GM19023 (cell line): ENCODE results near the gene GBGT1.

ENCODE experiments used
- ATAC-seq: cut with Tn5 transposase; IDR thresholded peaks from one replicate; pipeline ENCODE4 v1.9.1; 2021; ENCODE audit warnings: mild to moderate bottlenecking, moderate library complexity; ENCODE audit not compliant: unreplicated experiment

Gene GBGT1

GRCh38 chr9:133166392-133166791, 2.7 kb upstream of the GBGT1 start:
- ATAC-seq: no peak

- ATAC-seq: no peak
Observed at GRCh38 chr9:133165452-133165730, 1.7 kb upstream of the GBGT1 start.

GRCh38 chr9:133164191-133164590, 477 bp upstream of the GBGT1 start:
- ATAC-seq: no peak

GRCh38 chr9:133162861-133163503, 732 bp downstream of the GBGT1 start:
- no peak for ATAC-seq

- ATAC-seq: no peak
Observed at GRCh38 chr9:133161547-133161950, 2.2 kb downstream of the GBGT1 start.

- ATAC-seq: no peak
Observed at GRCh38 chr9:133160742-133161546, 2.8 kb downstream of the GBGT1 start.

- ATAC-seq: no peak
Observed at GRCh38 chr9:133158695-133159094, 5.0 kb downstream of the GBGT1 start.

GRCh38 chr9:133155156-133155555, 8.6 kb downstream of the GBGT1 start:
- no peak for ATAC-seq

- ATAC-seq: no peak
Observed at GRCh38 chr9:133154097-133154989, 9.4 kb downstream of the GBGT1 start.

GRCh38 chr9:133153227-133154096, 10.3 kb downstream of the GBGT1 start:
- no peak for ATAC-seq

GRCh38 chr9:133151601-133152525, 11.9 kb downstream of the GBGT1 start:
- ATAC-seq: no peak

GRCh38 chr9:133151041-133151440, 12.7 kb downstream of the GBGT1 start:
- ATAC-seq: no peak

- peak; percentile 62 for ATAC-seq
Observed at GRCh38 chr9:133149130-133150015, 14.3 kb downstream of the GBGT1 start.

GRCh38 chr9:133148199-133149129, 15.2 kb downstream of the GBGT1 start:
- peak; percentile 21 for ATAC-seq

- ATAC-seq: no peak
Observed at GRCh38 chr9:133147412-133148198, 16.1 kb downstream of the GBGT1 start.

- no peak for ATAC-seq
Observed at GRCh38 chr9:133146746-133147411, 16.8 kb downstream of the GBGT1 start.
